OCI-LY7 (cell line): ENCODE results near the gene MAP4.

Source experiments
- CTCF ChIP-seq: fragments of 200-600 bp; sonication (generic); conservative IDR thresholded peaks from 2 replicates; pipeline ENCODE4 v1.5.1; 2014; ENCODE audit warnings: mild to moderate bottlenecking, antibody characterized with exemption, low read length, moderate library complexity, mixed read lengths
- EZH2phosphoT487 ChIP-seq: fragments of 200-600 bp; sonication (generic); IDR thresholded peaks from 2 replicates; pipeline ENCODE4 v1.6.1; 2018; ENCODE audit warnings: low read depth, borderline replicate concordance, mild to moderate bottlenecking, mixed run types, antibody characterized with exemption, low read length, moderate library complexity, mixed read lengths

- TF ChIP-seq CTCF (no peak), EZH2phosphoT487 (no peak)
These were observed 177.7 kb downstream of the MAP4 start for GRCh38 chr3:47838503-47838902.
